A549 treated with GW870086 at 1 μM for 4 hours (cell line): ENCODE measurements around the gene GC. TPM values are rescaled to one million over a fixed set of nuclear protein-coding genes. Genes with fewer than 3 reads are reported as not detected.

Source experiments
- total RNA-seq: library from RNA; stranded (reverse); fragments of 200-300 nt; extraction: Qiagen RNA extraction; gene quantifications from 5 replicates; pipeline ENCODE4 v1.2.3, GENCODE V29; 2022; ENCODE audit warnings: low read depth

The GC gene
- total RNA-seq = not detected in 5 replicates

GRCh38 chr4:71783972-71784371, at the start of gene GC:
Gene GC (minus strand): TSS chr4:71784079. CDS start chr4:71784018, 61 bp downstream.

Other genes starting within 250 kb of the GC start
- not detected in 5 replicates for gene NPFFR2, start 247.9 kb upstream of the GC start, total RNA-seq